ENCODE data around the gene KRT38.

The KRT38 gene

DNA sequence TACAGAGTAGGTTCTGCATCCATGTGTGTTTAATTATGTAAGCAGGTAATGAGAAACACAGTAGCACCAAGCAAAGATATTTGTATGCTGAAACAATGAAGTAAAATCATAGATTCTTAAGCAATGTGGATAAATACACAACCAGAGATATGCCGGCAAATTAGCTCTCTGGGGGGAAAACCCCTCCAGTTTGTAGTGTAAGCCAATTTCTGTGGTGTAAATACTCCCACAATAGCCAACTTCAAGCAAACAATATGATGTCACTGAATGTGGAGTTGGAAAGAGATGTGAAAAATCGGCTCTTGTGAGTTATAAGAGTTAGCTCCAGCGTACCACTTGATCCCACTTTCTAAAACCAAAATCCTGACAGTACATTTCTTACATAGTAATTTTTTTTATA lies 3.9 kb upstream of the KRT38 start:
- H3K27me3 ChIP-seq (ENCODE audit: insufficient read depth, low read length): 0 out of 2 replicates have a peak, but pooled peaks cover 4% of the 10 kb centered on the region
- no peak overlapping the region for H3K27ac ChIP-seq (ENCODE audit: low read depth, low read length, poor library complexity, severe bottlenecking)
- no peaks in the 10 kb centered on the region for H4K20me1 ChIP-seq (ENCODE audit: insufficient read depth, low read length)
- H3K36me3 ChIP-seq (ENCODE audit: insufficient read depth, low read length): no peaks in the 10 kb centered on the region
- no peaks in the 10 kb centered on the region for H3F3A ChIP-seq (ENCODE audit: insufficient read depth, low read length)
- H3K79me2 ChIP-seq (ENCODE audit: insufficient read depth, low read length): no peaks in the 10 kb centered on the region
- H3K4me1 ChIP-seq (ENCODE audit: insufficient read depth, low read length, severe bottlenecking): no peaks in the 10 kb centered on the region
- H3K9ac ChIP-seq (ENCODE audit: low read length): no peak overlapping the region
- H3K9me3 ChIP-seq (ENCODE audit: low read length): no peaks in the 10 kb centered on the region
- no peak overlapping the region for H2AFZ ChIP-seq (ENCODE audit: low read length)
- TF ChIP-seq CTCF (IDR thresholded peaks at IDR 0.05; ENCODE audit: low read length) (no peak), EZH2 (IDR thresholded peaks at IDR 0.05; ENCODE audit: borderline replicate concordance, low read length) (no peak)
- no peaks in the 10 kb centered on the region for H3K9me2 ChIP-seq (ENCODE audit: low read depth, low read length)
- H3K4me3 ChIP-seq (ENCODE audit: low read depth, low read length, poor library complexity, severe bottlenecking): no peak overlapping the region
- H3K4me2 ChIP-seq (ENCODE audit: low read length): no peak overlapping the region

- Histone ChIP-seq H3K4me3 (ENCODE audit: low read depth, low read length, poor library complexity, severe bottlenecking) (no peak overlapping the region), H3K4me2 (ENCODE audit: low read length) (no peak overlapping the region), H3K9me3 (ENCODE audit: low read length) (no peaks in the 10 kb centered on the region), H3K27me3 (ENCODE audit: insufficient read depth, low read length) (0 out of 2 replicates have a peak, but pooled peaks cover 4% of the 10 kb centered on the region), H3K79me2 (ENCODE audit: insufficient read depth, low read length) (no peaks in the 10 kb centered on the region), H3K36me3 (ENCODE audit: insufficient read depth, low read length) (no peaks in the 10 kb centered on the region), H2AFZ (ENCODE audit: low read length) (no peak overlapping the region), H3K4me1 (ENCODE audit: insufficient read depth, low read length, severe bottlenecking) (no peaks in the 10 kb centered on the region), H4K20me1 (ENCODE audit: insufficient read depth, low read length) (no peaks in the 10 kb centered on the region), H3K27ac (ENCODE audit: low read depth, low read length, poor library complexity, severe bottlenecking) (no peak overlapping the region), H3K9me2 (ENCODE audit: low read depth, low read length) (no peaks in the 10 kb centered on the region), H3F3A (ENCODE audit: insufficient read depth, low read length) (no peaks in the 10 kb centered on the region), H3K9ac (ENCODE audit: low read length) (no peak overlapping the region)
- TF ChIP-seq EZH2 (IDR thresholded peaks at IDR 0.05; ENCODE audit: borderline replicate concordance, low read length) (no peak), CTCF (IDR thresholded peaks at IDR 0.05; ENCODE audit: low read length) (no peak)
Observed at GRCh38 chr17:41444186-41444585, 3.4 kb upstream of the KRT38 start.

DNA sequence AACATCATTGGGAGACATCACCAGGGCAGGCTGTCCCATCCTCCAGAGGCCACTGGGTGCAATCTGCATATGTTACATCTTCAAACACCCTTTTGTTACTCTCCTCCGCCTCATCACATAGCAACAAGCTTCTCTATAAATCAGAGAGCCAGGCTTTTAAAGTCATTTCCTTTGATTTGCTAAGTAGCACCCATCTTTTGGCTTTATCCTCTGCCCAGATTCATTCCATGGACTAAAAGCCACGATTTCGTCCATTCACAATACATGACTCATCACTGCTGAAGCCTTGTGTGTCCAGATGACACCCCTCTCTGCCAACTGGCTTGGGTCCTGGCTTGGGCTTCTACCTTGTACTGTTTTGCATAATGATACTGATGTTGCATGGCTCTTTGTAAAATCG lies 2.0 kb upstream of the KRT38 start:
- Histone ChIP-seq H3K4me1 (ENCODE audit: insufficient read depth, low read length, severe bottlenecking) (no peaks in the 10 kb centered on the region), H3K36me3 (ENCODE audit: insufficient read depth, low read length) (no peaks in the 10 kb centered on the region), H3F3A (ENCODE audit: insufficient read depth, low read length) (no peaks in the 10 kb centered on the region), H2AFZ (ENCODE audit: low read length) (no peak overlapping the region), H3K9me2 (ENCODE audit: low read depth, low read length) (no peaks in the 10 kb centered on the region), H3K4me3 (ENCODE audit: low read depth, low read length, poor library complexity, severe bottlenecking) (no peak overlapping the region), H3K79me2 (ENCODE audit: insufficient read depth, low read length) (no peaks in the 10 kb centered on the region), H3K9ac (ENCODE audit: low read length) (no peak overlapping the region), H3K27ac (ENCODE audit: low read depth, low read length, poor library complexity, severe bottlenecking) (no peak overlapping the region), H4K20me1 (ENCODE audit: insufficient read depth, low read length) (no peaks in the 10 kb centered on the region), H3K27me3 (ENCODE audit: insufficient read depth, low read length) (0 out of 2 replicates have a peak, but pooled peaks cover 4% of the 10 kb centered on the region), H3K9me3 (ENCODE audit: low read length) (no peaks in the 10 kb centered on the region), H3K4me2 (ENCODE audit: low read length) (no peak overlapping the region)
- TF ChIP-seq CTCF (IDR thresholded peaks at IDR 0.05; ENCODE audit: low read length) (no peak), EZH2 (IDR thresholded peaks at IDR 0.05; ENCODE audit: borderline replicate concordance, low read length) (no peak)

Data from OCI-LY1 (cell line).